HG03342 (cell line): ENCODE measurements around the gene BCAT1.
A peak's percentile ranks its signal among the peaks of the same experiment; 100 is the strongest.
"Not testable (repeated sequence)": the region's sequence is repeated elsewhere in the genome, so short reads cannot be mapped to it uniquely, and the experiment has no call there.

Experiments used
- ATAC-seq: cut with Tn5 transposase; IDR thresholded peaks from one replicate; pipeline ENCODE4 v1.9.1; 2021; ENCODE audit warnings: mild to moderate bottlenecking, moderate library complexity; ENCODE audit not compliant: unreplicated experiment

Gene BCAT1

GRCh38 chr12:24928533-24929306 is 20.2 kb downstream of the BCAT1 start:
- ATAC-seq = not testable (repeated sequence)

GRCh38 chr12:24928131-24928530 is 20.8 kb downstream of the BCAT1 start:
- ATAC-seq = no peak

- ATAC-seq = not testable (repeated sequence)
Observed at GRCh38 chr12:24926080-24926479, 22.8 kb downstream of the BCAT1 start.

- peak; percentile 58 for ATAC-seq
Observed at GRCh38 chr12:24922090-24922489, 26.8 kb downstream of the BCAT1 start.

GRCh38 chr12:24921251-24922038 is 27.5 kb downstream of the BCAT1 start:
- ATAC-seq = no peak

GRCh38 chr12:24920141-24920540 is 28.8 kb downstream of the BCAT1 start:
- ATAC-seq = no peak

GRCh38 chr12:24919346-24920001 is 29.4 kb downstream of the BCAT1 start:
- no peak for ATAC-seq

- ATAC-seq = no peak
Observed at GRCh38 chr12:24918596-24918995, 30.3 kb downstream of the BCAT1 start.

- no peak for ATAC-seq
Observed at GRCh38 chr12:24915501-24915900, 33.4 kb downstream of the BCAT1 start.

- ATAC-seq = no peak
Observed at GRCh38 chr12:24913953-24914352, 34.9 kb downstream of the BCAT1 start.

GRCh38 chr12:24913130-24913529 is 35.8 kb downstream of the BCAT1 start:
- ATAC-seq = no peak

GRCh38 chr12:24911271-24911791 is 37.6 kb downstream of the BCAT1 start:
- ATAC-seq = no peak

- not testable (repeated sequence) for ATAC-seq
Observed at GRCh38 chr12:24910192-24910591, 38.7 kb downstream of the BCAT1 start.

GRCh38 chr12:24909667-24910066 is 39.2 kb downstream of the BCAT1 start:
- no peak for ATAC-seq

GRCh38 chr12:24907464-24907863 is 41.4 kb downstream of the BCAT1 start:
- no peak for ATAC-seq

GRCh38 chr12:24906141-24906540 is 42.8 kb downstream of the BCAT1 start:
- ATAC-seq = no peak

- no peak for ATAC-seq
Observed at GRCh38 chr12:24905431-24905830, 43.5 kb downstream of the BCAT1 start.

GRCh38 chr12:24904871-24905270 is 44.0 kb downstream of the BCAT1 start:
- no peak for ATAC-seq

GRCh38 chr12:24903329-24904088 is 45.4 kb downstream of the BCAT1 start:
- no peak for ATAC-seq

- no peak for ATAC-seq
Observed at GRCh38 chr12:24902511-24903328, 46.2 kb downstream of the BCAT1 start.
